GM12873 (cell line): Measurements from ENCODE around the gene PLXNA3.

Experiments used
- CTCF ChIP-seq: IDR thresholded peaks from 2 replicates; pipeline ENCODE4 v1.5.1; 2012; ENCODE audit warnings: low read depth, mild to moderate bottlenecking, moderate library complexity, low read length, control low read depth; ENCODE audit not compliant: insufficient read depth; ENCODE audit errors: missing control alignments

The PLXNA3 gene

GRCh38 chrX:154419189-154419588, 38.9 kb upstream of the PLXNA3 start:
- no peak for TF ChIP-seq CTCF

GRCh38 chrX:154419688-154420401, 38.2 kb upstream of the PLXNA3 start:
- no peak for TF ChIP-seq CTCF

GRCh38 chrX:154420402-154420756, 37.7 kb upstream of the PLXNA3 start:
- no peak for TF ChIP-seq CTCF

GRCh38 chrX:154426916-154427770, 30.9 kb upstream of the PLXNA3 start:
- no peak for TF ChIP-seq CTCF

- TF ChIP-seq CTCF: peak; percentile 18
Measured at GRCh38 chrX:154428176-154429171, 29.6 kb upstream of the PLXNA3 start, which contains the start of gene ATP6AP1. Gene ATP6AP1 (plus strand): TSS chrX:154428677. CDS start chrX:154428693, 16 bp downstream.

GRCh38 chrX:154429711-154430110, 28.4 kb upstream of the PLXNA3 start:
- no peak for TF ChIP-seq CTCF
